Activated T-helper 1 cell treated with Interleukin-2 at 50 U/mL for 16 hours (primary cell): ENCODE data around the gene POLR3G.

Experiments used
- DNase-seq: peaks from one replicate; pipeline ENCODE4 v3.0.0-alpha.2; 2020; ENCODE audit warnings: low read depth

Gene POLR3G

GRCh38 chr5:90503596-90503995 is 28.9 kb downstream of the POLR3G start:
- no peak for DNase-seq

DNA sequence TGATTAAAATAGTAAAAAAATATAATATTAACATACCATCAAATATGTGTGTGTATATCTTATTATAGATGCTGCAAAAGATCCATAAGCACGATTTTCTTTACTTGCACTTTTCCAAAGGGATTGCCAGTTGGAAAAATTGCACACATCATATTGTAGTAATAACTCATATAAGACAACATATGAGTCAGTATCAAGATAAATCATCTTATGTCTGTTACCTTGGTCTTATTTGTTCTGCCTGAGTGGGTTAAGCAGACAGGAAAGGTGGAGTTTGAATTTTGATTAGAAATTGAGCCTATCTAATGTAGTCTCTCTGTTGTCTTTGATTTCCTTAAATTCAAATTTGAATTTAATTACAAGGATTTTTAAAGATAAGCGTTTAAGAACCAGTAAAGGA is 30.1 kb downstream of the POLR3G start:
- DNase-seq = no peak

GRCh38 chr5:90506221-90506620 is 31.6 kb downstream of the POLR3G start:
- DNase-seq = no peak

DNA sequence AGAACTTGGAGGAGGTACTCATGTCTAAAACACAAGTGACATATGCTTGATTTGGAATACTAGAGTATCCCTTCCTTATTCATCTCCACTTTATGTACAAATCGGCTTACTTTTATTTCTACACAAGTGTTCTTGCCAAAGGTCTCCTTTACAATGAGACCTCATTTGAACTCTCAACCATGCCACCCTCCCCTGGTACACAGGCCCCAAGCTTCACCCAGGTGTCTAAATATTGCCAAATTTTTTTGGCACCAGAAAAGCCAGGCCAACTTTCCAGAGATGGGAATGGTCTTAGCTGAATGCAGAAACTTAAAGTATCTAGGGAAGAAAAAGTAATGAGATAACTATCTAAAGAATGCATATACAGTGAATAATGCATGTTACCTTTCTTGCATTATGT is 35.8 kb downstream of the POLR3G start:
- no peak for DNase-seq

GRCh38 chr5:90514520-90514919 is 39.9 kb downstream of the POLR3G start:
- DNase-seq = no peak

DNA sequence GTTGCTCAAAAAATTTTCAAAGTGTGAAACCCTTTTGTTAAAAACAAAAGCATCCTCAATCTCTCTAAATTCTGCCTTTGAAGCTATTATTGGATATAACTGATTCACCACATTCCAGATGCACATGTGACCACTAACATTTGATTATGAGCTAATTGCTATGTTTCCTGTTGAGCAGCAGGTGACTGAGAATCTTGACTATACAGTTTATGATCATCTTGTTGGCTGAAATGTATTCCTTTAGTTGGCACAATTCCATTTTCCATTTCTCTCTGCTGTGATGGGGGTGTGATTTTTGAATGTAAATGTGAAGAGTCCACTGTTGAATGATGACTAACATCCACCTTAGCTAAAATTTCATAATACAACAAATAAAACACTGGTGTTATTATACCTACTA is 44.0 kb downstream of the POLR3G start:
- no peak for DNase-seq

- DNase-seq = no peak
Observed at GRCh38 chr5:90519081-90519480, 44.4 kb downstream of the POLR3G start.

DNA sequence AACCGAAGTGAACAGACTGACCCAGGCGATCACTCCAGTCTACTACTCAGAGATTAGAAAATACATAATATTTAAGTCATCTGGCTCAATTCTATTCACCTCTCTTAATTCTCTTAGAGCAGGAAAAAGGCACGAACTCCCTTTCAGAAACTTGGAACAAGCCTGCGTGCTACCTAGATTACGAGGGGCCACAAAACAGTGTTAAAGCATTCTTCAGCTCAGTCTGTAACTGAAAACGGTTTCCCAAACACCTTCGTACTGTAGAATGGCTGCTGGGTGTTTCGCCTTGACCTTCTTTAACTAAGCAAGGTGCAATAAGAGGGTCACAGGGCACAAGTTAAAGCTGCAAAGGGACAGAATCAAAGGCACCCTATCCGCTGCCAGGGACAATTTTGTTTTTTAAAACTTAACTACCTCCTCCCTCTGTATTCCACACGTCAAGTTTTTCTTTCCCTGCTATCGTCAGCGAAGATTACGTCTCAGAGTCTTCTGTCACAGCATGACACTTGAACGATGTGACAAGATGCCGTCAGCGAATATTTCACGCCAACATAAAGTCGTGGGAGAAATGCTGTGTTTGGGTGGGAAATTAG is 54.0 kb downstream of the POLR3G start:
- DNase-seq = no peak

GRCh38 chr5:90529194-90529938 is 54.7 kb downstream of the POLR3G start, which contains the start of gene LYSMD3:
TSS of gene LYSMD3 (minus strand) at chr5:90529584. CDS start at chr5:90525289, 4,295 bp downstream.
- DNase-seq = peak; percentile 96

- DNase-seq = peak; percentile 37
Observed at GRCh38 chr5:90529939-90530677, 55.4 kb downstream of the POLR3G start.

GRCh38 chr5:90530736-90531487 is 56.2 kb downstream of the POLR3G start:
- no peak for DNase-seq

GRCh38 chr5:90533794-90534193 is 59.1 kb downstream of the POLR3G start:
- no peak for DNase-seq

DNA sequence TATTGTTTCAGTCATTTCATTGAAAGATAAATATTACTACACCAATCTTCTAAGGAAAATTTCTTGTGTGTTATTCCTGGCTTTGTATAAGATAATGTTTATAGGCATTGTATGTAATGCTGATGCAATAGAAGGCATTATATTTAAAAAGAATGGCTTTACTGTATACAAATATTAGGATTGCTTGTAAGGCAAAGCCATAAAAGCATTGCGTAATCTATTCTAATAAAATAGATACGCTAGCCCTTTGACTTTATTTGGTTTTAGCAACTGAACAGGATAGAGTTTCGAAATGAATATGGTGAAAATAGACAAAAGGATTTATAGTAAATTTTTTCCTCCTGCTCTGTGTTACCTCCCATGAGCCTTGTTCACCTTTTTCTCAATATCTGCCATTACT is 60.3 kb downstream of the POLR3G start:
- DNase-seq = no peak

- no peak for DNase-seq
Observed at GRCh38 chr5:90542827-90543519, 68.3 kb downstream of the POLR3G start.

DNA sequence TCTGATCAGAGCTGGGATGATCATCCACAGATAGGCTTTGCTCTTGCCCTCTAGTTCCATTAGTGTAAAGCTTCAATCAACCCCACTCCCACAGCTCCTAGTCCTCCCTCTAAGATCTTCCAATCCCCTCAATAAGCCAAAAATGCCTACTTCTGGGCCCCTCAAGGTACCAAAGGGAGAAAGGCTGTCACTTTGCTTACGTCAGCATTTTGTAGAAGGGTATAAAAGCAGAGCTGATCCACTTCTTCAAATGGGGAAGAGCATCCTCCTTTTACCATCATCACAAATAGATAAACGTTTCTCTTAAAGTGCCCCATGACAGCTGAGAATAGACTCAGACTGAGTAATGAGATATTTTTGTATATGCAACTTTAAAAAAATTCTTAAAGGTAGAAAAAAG is 70.8 kb downstream of the POLR3G start:
- no peak for DNase-seq

GRCh38 chr5:90546216-90546837 is 71.7 kb downstream of the POLR3G start:
- no peak for DNase-seq

DNA sequence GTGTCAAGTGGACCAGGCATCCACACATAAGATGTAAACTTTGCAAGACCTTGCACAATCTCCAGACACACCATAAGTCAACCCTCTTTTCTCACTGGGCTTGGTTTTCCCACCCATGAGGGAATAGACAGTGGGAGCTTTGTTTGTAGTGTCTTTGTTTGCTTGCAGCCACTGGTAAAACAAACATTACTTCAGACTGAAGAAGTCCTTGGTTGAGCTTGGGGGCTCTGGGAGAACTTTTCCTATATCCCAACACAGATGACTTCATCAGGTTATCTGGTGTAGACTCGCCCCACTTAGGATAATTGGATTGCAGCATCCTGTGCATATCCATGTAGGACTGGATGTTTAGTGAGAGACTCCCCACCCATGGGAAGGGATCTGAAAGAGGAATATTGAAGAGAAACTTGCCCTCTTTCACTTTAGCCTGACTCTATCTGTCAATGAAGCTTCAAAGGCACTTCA is 72.4 kb downstream of the POLR3G start:
- DNase-seq = no peak

GRCh38 chr5:90548069-90548593 is 73.5 kb downstream of the POLR3G start:
- no peak for DNase-seq

- no peak for DNase-seq
Observed at GRCh38 chr5:90549223-90549622, 74.6 kb downstream of the POLR3G start.

GRCh38 chr5:90549729-90550275 is 75.1 kb downstream of the POLR3G start:
- DNase-seq = no peak

DNA sequence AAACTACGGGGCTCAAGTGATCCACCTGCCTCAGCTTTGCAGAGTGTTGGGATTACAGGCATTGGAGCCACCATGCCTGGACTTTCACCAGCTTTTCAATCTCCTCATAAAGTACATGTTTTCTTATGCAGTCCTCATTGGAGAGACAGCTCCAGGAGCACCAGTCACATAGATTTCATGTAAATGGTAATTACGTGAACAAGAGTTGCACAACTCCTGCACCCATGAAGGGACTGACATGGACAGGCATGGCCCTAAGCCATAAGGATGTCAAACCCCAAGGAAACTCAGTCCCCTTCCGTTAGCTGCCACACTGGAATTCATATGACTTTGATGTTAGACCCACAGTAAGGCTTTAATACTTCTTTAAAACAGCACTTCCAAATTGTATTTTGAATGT is 76.3 kb downstream of the POLR3G start:
- DNase-seq = no peak
